Stimulated activated CD8-positive, alpha-beta memory T cell treated with anti-CD3 and anti-CD28 coated beads, Interleukin-7, amount 100 ng/mL, for 4 hours (primary cell): Measurements from ENCODE around the gene TSPAN3.

Source experiments
- DNase-seq, 2 donors: peaks; one replicate each; pipeline ENCODE4 v3.0.0-alpha.2; 2020; ENCODE audit warnings: low read depth in 2 of 2

Gene TSPAN3

GRCh38 chr15:77070495-77071304, at the start of gene TSPAN3:
Gene TSPAN3 (minus strand): TSS chr15:77071109. CDS start chr15:77070954, 155 bp downstream.
- peak; percentile 84 to 91 for DNase-seq

GRCh38 chr15:77120576-77120975, 49.7 kb upstream of the TSPAN3 start:
- no peak for DNase-seq

- DNase-seq = no peak
These were observed 48.5 kb upstream of the TSPAN3 start for GRCh38 chr15:77119446-77119845.

GRCh38 chr15:77118882-77119321, 48.0 kb upstream of the TSPAN3 start:
- DNase-seq = peak in 1 of 2 donors; percentile 2

DNA sequence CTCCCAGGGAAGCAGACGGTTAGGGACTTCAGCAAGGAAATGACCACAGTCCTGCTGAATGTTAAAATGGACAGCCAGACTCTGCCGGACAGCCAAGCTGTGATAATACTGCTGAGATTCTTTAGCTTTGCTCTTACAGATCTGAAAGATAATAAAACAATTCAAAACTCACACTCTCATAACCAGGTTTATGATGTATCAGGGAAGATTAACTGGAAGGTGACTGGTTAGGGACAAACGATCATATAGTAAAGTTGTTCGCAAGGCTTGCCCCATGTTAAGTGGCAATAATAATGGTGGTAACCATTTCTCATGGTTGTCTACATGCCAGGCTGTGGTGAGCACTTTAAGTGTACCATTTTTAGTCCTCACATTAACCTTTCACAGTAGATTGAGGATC, 44.3 kb upstream of the TSPAN3 start:
- no peak for DNase-seq

DNA sequence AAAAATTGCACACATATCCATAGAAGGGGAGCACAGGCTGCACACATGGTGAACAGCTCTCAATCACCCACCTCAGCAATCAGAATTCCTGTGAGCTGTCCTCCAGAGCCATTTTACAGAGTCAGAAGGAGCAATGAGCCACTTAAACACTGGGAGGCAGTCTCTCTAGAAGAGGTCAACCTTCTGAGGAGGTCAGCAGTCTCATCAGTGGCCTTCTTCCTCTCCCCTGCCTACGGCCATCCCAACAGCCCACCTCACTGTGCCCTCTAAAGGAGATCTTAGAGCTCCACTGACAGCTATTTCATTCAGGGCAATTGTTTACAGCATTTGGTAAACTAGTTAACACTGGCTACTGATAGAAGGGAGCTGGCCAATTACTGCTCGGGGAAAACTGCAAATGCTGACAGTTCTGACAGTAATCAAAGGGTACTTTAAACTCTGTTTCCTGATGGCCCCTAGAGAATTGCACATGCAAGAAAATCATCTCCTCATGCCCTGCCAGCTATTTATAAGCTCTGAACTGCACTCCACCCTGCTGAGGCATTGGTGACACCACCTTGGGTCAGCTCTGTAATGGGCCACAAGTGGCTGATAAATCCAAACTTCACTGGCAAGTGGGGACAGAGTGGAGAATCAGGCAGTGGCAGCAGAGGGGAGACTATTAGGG, 42.1 kb upstream of the TSPAN3 start:
- no peak for DNase-seq

DNA sequence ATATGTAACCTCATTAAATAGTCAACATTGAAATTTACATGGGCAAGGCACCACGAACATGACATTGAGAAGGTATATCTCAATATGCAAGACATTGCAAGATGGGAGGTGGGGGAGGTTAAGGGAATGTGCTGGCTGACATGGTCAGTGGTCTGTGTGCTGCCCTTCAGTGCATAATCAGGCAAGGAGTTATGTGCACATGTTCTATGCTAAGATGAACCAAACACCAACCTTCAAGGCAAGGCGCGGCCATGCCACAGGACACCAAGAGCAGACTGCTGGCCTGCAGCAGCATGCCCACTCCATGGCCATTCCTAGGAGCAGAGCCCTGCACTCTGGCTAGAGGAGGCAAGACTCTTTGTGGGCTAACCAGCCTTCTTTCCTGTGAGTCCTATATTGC, 40.9 kb upstream of the TSPAN3 start:
- no peak for DNase-seq

DNA sequence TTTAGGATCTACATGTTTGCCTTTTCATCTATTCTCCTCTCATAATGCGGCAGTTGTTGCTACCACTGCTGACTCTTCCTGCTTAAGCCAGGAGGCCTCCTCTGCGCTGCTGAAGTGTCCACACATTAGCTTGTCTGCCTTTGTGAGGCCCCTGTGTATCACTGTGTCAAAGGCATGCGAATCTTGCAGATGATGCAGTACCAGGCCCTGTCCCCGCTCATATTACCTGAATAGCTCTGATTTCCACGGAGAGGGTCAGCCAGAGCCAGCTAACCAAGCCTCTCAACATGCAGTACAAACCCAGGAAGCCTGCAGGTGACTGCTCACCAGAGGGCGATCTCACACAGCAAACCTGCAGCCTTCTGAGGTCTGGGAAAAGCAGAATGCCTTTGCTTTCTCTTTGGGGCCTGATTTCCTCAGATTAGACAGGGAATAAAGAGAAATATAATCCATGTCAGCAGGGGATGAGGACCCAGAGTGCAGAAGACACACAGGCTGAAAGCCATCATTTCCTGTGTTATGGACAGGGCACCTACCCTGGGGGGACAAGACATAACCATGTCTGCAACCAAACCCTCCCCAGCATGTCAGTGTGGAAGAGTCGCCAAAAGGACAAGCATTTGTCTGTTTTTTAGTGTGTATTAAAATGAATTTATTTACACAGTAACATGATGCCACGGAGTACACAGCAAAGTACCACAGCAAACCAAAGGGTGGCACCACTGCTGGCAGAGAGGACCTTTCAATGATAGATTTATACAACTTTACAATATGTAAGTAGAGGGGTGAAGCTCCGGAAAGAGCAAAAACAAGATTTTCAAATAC, 36.8 kb upstream of the TSPAN3 start:
- DNase-seq = no peak

- DNase-seq = no peak
These were observed 36.2 kb upstream of the TSPAN3 start for GRCh38 chr15:77107068-77107467.

GRCh38 chr15:77104155-77104554, 33.2 kb upstream of the TSPAN3 start:
- no peak for DNase-seq

DNA sequence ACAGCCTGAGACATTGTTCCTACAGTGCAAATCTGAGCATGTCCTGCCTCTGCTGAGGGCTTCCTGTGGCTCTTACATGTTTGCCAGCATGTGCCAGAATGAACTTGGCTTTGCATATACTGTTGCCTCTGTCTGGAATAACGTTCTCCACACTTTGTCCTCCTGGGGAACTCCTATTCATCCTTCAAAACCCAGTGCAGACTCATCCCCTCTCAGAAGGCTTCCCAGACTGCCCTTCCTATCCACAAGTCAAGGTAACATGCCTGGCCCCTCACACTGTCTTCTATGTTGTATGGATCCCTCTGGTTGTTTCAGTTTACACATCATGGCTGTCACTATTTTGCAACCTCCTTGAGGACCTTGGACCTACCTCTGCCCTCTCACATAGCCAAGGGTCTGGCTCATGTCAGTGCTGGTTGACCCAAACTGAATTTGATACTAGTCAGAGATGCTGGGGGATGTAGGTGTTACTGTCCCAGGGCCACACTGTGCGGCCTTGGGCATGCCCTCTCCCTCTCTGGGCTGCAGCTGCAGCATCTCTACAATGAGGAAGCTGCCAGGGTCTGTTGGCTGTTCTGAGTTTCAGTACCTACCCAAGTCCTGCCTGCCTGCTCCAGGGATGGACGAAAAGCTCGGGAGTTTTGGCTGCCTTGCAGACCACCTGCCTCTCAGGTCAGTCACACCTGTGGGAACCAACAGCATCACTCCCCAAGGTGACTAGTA, 29.0 kb upstream of the TSPAN3 start:
- no peak for DNase-seq

GRCh38 chr15:77098572-77098971, 27.7 kb upstream of the TSPAN3 start:
- DNase-seq = no peak

- no peak for DNase-seq
These were observed 27.0 kb upstream of the TSPAN3 start for GRCh38 chr15:77097921-77098320.

- no peak for DNase-seq
These were observed 26.4 kb upstream of the TSPAN3 start for GRCh38 chr15:77097248-77097721.

DNA sequence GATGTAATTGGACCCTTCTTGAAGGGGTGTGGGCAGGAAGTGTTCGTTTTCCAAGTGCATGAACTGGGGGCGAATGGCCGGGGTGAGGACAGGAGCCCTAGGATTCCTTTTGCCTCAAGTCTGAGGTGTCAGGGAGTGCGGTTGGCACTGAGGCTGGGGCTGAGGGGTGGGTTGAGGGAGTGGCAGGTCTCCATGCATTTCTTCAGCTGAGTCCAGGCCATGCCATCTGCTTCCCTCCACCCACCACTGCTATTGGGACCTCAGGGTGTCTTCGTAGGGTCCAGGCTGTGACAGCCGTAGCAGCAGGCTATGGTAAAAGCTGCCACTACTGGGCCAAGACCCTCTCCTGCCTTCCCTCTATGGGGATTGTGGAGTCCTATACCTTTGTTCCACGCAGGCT, 25.6 kb upstream of the TSPAN3 start:
- no peak for DNase-seq

GRCh38 chr15:77096138-77096537, 25.2 kb upstream of the TSPAN3 start:
- DNase-seq = no peak

GRCh38 chr15:77094397-77095030, 23.6 kb upstream of the TSPAN3 start:
- DNase-seq = no peak

- no peak for DNase-seq
These were observed 22.5 kb upstream of the TSPAN3 start for GRCh38 chr15:77093436-77093835.

DNA sequence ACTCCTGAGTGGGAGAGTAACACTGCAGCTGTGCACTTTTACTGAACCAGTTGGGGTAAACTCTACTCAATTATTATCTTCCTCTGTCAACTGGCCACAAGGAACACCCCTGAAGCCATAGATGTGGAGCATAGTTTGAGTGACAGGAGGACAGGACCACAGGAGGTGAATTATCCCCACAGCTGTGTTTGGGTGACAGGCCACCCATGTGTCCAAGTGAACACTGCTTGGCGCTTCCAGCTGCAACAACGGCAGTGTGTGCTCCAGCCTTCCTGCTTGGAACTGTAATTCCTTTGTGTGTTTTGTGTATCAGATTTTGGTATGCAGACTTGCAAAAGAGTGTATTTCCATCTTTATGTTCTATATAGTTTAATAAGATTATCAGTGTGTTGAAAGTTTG, 20.2 kb upstream of the TSPAN3 start:
- no peak for DNase-seq

DNA sequence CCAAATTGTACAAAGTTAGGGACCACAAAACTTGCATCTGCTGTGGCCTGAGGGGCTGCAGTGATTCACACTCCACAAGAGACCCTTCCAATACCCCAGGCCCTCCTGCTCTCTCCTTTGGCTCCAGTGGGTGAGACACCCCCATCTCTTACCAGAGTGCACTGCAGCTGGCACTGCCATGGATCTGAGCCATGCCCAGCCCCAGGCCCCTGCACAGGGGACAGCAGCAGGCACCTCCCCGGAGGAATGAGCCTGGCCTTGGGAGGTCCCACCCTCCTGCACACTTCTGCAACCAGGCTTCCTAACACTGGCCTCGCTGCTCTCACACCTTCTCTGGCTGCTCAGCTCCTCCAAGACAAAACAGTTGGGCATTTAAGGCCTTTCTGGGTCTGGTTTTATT, 16.3 kb upstream of the TSPAN3 start:
- DNase-seq = no peak

DNA sequence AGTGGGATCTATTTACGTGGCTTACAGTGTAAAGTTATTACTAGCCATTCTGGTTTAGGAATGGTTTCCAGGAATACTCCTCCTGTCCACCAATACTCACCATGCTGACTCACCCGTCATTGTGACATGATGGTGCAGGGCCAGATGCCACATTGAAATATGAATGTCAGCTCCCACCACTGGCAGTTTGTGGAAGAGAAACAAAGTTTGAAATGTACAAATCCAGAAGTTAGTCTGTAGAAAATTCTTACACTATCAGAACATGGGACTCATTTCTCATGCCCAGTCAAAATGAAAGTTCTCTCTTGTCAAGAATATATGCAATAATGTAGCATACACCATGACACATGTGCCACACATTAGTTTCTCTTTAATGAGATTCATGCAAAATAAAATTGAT, 14.4 kb upstream of the TSPAN3 start:
- DNase-seq = no peak
